HT-29 (cell line): Measurements from ENCODE around the gene TMEM253. TPM values are rescaled to one million over a fixed set of nuclear protein-coding genes. Genes with fewer than 3 reads are reported as not detected.

Experiments
- DNase-seq: peaks from one replicate; pipeline ENCODE4 v3.0.0-alpha.2; 2015; ENCODE audit warnings: low spot score
- total RNA-seq: library from RNA; depleted of rRNA; stranded (reverse); fragments of >200 nt; shearing (Covaris generic); gene quantifications from 2 replicates; pipeline ENCODE4 v1.2.3, GENCODE V29; 2014

Gene TMEM253
- total RNA-seq, 1 experiment from 2014 or later = 0.41 TPM

DNA sequence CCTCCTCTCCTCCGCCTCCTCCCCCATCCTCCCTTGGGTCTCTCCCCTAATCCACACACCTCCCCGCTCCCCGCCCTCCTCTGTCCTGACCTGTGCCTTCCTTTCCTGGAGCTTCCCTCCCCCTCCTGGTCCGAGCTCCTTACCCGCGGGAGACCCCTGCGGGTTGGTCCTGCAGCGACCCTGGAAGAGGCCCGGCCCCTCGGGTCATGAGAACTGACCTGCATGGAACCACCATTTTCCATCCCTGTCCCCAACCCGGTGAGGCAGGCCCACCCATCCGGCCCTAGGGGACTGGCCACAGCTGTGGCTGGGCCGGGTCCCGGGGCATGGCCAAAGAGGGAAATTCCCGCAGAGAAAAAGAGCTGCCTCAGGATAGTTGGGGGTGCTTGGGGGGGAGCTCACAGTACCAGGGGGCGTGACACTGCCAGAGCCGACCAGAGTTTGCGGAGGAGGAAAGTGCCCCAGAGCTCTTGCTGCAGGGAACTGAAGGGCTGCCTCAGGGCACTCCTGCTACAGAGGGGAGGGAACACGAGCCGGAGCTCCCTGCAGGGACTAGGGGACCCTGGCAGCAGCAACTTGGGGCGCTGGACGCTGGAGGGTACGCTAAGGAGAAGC is 30.1 kb upstream of the TMEM253 start:
- no peak for DNase-seq

DNA sequence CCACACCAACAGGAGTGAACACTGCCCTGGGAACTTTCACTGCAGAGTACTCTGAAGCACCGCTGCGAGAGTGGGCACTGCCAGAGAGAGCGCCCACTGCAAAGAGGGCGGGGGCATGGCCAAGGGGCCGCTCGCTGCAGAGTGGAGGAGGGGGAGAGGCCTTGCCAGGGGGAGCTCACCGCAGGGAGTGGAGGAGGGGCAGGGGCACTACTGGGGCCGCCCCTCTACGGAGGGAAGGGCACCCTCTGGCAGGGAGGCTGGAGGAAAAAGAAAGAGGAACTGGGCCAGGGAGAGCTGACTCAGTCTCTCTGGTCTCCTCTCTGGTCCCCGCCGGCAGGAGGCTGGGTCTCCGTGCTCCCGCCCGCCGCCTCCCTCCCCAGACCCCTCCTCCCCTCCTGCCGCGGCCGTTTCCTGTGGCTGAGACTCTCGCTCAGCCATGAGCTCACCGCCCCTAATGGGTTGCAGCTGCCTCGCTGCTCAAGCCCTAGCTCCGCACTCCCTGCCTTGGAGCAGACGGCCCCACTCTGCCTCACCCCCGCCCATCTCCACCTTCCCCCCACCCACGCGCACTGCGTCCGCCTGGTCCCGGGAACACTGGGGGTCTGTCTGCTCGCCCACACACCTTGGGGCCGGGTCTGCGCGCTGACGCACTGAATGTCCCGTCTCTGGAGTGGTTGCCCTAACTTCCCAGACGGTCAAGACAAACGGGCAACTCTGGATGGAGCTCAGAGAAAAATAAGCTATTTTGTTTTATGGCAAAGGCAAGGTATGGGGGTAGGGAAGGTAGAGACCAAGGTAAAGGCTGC is 29.4 kb upstream of the TMEM253 start:
- DNase-seq = no peak

DNA sequence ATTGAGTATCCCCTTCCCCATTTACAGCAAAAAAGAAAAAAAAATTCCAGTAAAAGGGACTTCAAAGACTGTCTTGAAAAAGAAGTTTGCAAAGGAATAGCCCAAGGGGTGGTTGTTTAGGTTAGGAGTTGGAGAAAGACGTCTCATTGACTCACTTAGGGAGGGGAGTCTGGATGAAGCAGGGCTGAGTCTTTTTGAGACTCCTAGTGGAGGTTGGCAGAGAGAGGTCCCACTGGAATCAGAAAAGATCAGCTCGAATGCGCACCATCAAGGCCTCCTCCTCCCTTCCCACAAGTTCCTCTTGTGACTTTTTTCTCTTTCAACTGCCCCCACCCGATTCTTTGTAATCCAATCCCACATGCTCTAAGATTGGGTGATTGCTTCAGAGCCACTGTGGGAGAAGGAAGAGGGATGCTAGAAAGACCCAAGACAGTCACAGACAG is 28.8 kb upstream of the TMEM253 start:
- DNase-seq = no peak

DNA sequence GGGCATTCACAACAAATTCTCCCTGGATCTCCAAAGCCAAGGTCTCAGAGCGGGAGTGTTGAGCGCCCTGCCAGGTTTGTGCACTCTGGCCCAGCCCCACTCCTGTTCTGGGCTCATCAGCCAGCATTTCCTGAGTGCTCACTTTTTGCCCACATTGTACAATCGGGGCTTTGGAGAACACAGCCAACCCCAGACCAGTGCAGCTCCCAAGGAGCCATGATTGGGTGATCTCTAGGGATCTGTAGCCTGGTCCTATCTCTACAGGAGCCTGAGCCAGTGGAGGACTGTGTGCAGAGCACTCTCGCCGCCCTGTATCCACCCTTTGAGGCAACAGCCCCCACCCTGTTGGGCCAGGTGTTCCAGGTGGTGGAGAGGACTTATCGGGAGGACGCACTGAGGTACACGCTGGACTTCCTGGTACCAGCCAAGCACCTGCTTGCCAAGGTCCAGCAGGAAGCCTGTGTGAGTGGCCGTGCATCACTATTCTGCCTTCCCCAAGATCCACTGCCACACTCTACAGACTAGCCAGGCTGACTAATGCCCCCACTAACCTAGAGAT is 28.0 kb upstream of the TMEM253 start:
- no peak for DNase-seq

DNA sequence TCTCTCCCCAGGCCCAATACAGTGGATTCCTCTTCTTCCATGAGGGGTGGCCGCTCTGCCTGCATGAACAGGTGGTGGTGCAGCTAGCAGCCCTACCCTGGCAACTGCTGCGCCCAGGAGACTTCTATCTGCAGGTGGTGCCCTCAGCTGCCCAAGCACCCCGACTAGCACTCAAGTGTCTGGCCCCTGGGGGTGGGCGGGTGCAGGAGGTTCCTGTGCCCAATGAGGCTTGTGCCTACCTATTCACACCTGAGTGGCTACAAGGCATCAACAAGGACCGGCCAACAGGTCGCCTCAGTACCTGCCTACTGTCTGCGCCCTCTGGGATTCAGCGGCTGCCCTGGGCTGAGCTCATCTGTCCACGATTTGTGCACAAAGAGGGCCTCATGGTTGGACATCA is 26.9 kb upstream of the TMEM253 start:
- no peak for DNase-seq

DNA sequence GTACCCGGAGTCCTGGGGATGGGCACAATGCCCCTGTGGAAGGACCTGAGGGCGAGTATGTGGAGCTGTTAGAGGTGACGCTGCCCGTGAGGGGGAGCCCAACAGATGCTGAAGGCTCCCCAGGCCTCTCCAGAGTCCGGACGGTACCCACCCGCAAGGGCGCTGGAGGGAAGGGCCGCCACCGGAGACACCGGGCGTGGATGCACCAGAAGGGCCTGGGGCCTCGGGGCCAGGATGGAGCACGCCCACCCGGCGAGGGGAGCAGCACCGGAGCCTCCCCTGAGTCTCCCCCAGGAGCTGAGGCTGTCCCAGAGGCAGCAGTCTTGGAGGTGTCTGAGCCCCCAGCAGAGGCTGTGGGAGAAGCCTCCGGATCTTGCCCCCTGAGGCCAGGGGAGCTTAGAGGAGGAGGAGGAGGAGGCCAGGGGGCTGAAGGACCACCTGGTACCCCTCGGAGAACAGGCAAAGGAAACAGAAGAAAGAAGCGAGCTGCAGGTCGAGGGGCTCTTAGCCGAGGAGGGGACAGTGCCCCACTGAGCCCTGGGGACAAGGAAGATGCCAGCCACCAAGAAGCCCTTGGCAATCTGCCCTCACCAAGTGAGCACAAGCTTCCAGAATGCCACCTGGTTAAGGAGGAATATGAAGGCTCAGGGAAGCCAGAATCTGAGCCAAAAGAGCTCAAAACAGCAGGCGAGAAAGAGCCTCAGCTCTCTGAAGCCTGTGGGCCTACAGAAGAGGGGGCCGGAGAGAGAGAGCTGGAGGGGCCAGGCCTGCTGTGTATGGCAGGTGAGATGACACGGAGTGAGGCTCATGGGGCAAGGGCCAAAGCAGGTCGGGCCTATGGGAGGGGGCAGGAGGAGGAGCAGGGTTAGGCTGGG is 26.2 kb upstream of the TMEM253 start:
- DNase-seq = no peak

DNA sequence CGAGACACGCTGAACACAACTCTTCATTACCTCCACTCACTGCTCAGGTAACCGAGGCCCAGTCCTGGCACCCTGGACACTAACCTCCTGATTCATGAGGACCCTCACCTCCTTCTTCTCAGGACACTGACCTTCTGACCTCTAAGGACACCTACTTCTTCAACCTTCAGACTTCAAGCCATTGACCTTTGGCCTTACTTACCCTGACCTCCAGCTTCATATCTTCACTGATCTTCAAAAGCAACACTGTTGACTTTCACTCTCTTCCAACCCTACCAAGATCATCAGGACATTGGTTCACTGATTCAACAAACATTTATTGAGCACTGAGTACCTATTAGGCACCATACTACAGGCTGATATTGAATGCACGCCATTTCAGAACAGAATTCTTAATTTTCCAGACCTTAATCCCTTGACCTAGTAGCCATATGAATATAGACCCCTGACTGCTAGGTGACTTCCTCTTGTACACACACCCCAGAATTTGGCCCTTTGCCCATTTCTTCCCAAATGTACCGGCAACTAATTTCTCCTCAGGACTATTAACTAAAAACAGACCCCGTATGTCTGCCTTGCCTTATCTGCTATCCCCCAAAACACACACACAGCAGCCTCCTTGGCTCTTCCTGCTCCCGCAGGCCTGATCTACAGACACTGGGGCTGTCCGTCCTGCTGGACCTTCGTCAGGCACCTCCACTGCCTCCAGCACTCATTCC is 25.0 kb upstream of the TMEM253 start:
- DNase-seq = no peak

DNA sequence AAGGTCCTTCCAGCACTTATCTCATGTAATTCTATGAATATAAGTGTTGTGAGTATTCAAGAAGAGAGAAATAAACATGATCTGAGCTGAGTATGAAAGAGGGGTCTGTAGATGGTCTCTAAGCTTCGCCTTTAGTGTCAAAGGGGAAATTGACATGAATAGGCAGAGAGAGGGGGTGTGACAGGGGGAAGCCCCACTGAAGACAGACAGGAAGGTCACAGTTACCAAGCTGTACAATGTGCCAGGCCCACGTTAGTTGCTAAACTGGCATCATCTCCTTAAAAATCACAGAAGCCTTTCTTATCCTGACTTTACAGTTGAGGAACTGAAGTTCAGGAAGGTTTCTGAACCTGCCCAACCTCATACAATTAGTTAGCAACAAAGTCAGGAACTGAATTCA is 23.2 kb upstream of the TMEM253 start:
- no peak for DNase-seq

DNA sequence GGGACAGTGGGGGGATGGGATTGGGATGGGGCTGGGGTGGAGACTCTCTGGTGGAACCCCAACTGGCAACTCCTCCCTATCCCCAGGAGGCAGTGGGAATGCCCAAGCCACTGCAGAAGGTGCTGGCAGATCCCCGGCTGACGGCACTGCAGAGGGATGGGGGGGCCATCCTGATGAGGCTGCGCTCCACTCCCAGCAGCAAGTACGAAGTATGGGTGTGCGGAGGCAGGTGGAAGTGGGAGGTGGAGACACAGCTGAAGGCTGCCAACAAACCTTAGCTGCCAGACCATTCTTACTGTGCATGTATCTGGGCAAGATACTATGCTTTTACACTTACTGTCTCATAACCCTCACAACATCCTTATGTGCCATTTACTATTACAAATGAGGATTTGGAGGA is 22.6 kb upstream of the TMEM253 start:
- DNase-seq = no peak

DNA sequence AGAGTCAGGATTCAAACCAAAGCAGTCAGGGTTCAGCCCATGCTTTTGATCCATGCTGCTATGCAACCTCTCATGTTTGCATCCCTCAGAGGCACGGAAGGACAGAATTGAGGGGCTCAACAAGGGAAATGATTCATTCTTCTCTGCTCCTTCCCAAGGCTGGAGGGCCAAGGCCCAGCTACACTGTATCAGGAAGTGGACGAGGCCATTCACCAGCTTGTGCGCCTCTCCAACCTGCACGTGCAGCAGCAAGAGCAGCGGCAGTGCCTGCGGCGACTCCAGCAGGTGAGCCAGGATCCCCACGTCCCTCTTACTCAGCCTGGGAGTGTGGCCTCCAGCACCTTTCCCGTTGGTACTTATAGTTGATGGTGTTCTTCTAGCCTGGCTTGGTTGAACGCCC is 22.1 kb upstream of the TMEM253 start:
- DNase-seq = no peak

DNA sequence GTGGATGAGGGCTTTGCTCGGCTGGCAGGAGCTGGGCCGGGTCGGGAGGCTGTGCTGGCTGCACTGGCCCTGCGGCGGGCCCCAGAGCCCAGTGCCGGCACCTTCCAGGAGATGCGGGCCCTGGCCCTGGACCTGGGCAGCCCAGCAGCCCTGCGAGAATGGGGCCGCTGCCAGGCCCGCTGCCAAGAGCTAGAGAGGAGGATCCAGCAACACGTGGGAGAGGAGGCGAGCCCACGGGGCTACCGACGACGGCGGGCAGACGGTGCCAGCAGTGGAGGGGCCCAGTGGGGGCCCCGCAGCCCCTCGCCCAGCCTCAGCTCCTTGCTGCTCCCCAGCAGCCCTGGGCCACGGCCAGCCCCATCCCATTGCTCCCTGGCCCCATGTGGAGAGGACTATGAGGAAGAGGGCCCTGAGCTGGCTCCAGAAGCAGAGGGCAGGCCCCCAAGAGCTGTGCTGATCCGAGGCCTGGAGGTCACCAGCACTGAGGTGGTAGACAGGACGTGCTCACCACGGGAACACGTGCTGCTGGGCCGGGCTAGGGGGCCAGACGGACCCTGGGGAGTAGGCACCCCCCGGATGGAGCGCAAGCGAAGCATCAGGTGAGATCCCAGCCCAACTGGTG is 19.2 kb upstream of the TMEM253 start:
- no peak for DNase-seq

DNA sequence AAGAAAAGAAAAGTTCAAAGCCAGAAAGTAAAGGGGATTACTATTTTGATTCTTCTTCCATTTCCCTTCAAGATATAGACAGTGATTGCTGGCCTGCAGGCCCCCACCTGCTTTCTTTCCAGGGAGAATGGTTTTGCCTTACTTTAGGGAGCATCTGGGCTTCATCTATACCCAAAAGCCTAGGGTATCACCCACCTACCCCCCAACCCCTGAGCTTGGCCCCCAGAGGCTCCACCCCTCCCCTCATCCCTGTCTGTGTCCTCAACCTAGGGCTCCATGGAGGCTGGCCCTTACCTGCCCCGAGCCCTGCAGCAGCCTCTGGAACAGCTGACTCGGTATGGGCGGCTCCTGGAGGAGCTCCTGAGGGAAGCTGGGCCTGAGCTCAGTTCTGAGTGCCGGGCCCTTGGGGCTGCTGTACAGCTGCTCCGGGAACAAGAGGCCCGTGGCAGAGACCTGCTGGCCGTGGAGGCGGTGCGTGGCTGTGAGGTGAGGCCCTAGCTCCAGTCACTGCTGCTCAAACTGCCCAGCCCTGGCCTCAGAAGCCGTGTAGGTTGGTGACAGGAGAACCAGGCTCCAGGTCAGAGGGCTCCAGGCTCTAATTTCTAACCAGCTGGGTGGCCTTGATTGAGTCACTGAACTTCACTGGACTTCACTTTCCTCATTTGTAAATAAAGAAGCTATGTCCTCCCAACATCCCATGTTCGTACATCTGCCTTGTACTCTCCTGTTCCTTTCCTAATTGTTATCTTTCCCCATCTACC is 17.1 kb upstream of the TMEM253 start:
- DNase-seq = no peak

DNA sequence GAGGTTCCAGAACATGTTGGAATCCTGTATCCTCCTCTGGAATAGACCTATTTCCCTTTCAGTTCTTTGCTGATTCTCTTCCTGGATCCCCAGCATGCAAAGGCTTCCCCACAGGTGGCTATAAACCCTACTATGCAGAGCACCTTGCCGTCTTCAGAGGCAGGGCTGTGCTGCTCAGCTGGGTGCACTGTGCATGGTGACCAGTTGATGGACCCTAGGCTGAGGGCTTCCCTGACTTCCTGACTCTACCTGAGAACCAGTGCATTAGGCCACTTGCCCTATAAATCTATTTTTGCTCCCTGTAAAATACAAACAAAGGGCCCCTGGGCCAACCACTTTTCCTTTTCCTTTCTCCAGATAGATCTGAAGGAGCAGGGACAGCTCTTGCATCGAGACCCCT is 16.5 kb upstream of the TMEM253 start:
- DNase-seq = no peak

DNA sequence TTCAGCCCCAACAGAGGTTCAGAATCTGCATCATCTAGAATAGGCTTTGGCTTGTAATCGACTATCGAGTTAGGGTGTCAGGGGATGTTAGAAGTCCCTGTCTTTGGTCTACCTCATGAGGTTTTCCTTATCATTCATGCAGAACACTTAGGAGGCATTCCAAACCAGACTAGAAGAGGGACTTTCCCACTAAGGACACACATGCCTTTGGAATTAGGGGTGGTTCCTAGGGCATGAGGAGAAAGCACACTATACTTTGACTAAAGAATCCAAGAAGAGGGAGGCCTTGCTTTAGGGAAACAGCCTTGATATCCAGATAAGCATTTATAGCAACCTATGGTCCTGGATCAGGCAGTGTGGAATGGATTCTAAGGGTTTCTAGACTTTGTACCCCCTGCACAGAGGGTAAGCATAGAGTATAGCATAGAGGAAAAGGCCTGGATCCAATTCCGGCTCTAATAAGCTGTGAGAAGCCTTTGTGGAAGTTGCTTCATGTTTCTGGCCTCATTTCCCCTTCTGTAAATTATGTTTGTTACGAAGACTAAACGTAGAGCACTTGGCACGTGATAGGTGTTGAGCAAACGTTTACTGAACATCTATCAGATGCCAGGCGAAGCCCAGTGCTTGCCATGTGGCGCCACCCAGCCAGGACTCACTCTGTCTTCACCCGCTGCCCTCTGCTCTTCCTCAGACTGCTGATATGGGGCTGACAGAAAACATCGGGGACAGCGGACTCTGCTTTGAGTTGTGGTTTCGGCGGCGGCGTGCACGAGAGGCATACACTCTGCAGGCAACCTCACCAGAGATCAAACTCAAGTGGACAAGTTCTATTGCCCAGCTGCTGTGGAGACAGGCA is 15.6 kb upstream of the TMEM253 start:
- no peak for DNase-seq

DNA sequence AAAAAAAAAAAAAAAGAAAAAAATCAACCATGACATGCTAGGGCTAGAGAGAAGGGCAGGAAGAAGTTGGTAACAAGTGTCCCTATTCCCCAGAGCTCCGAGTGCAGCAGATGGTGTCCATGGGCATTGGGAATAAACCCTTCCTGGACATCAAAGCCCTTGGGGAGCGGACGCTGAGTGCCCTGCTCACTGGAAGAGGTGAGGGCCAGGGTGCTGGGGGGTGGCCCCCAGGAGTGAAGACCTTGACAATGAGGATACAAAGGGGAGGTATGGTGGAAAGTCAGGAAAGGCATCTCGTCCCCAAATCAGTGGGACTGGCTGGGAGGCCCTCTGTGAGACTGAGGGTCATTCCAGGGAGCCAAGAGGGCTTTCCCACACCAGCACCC is 14.0 kb upstream of the TMEM253 start:
- DNase-seq = no peak

DNA sequence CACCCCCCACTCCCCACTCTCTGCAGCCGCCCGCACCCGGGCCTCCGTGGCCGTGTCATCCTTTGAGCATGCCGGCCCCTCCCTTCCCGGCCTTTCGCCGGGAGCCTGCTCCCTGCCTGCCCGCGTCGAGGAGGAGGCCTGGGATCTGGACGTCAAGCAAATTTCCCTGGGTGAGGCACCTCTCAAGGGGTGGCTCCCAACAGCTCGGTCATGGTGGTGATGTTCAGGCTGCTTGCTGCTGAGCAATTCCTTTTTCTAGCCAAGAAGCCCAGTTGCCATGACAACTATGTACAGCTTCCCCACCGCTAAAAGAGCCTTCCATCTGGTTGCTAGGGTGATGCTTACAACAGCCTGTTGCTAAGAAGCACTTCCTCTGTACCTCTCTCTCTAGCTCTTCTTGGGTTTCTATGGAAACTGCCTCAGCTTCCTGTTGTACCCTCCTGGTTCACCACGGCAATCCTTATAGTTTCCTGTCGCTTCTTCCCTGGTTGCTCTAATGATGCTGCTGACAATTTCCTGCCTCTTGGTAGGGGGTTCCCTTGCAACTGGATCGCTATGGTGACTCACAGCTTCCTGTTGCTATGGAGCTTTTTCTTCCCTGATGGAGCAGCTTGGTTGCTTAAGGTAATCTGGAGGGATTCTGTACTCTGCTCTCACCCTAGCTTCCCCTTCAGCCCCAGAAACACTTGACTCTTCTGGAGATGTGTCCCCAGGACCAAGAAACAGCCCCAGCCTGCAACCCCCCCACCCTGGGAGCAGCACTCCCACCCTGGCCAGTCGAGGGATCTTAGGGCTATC is 13.4 kb upstream of the TMEM253 start:
- no peak for DNase-seq

DNA sequence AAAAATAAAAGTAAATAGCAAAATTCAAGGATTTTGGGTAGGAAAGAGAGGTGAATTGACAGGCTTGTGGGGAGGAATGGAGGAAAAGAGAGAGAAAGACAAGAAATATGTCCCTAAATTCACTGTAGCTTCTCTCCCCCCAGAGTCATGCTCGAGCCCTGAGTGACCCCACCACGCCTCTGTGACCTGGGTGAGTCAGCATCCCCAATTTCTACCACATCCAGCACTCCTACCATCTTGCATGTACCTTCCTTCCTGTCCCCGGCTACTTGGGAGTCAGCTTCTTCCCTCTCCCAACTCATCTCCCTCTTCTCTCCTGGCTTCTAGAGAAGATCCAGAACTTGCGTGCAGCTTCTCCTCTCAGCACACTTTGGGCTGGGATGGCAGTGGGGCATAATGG is 12.2 kb upstream of the TMEM253 start:
- no peak for DNase-seq

DNA sequence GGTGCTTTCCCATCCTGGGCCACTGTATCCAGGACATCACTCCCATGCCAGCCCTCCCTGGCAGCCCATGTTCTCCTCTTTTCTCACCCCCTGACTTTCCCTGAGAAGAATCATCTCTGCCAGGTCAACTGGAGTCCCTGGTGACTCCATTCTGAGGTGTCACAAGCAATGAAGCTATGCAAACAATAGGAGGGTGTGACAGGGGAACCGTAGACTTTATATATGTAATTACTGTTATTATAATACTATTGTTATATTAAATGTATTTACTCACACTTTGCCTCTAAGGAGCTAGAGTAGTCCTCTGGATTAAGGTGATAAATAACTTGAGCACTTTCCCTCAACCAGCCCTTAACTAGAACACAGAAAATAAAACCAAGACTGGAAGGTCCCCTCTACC is 11.6 kb upstream of the TMEM253 start:
- no peak for DNase-seq

DNA sequence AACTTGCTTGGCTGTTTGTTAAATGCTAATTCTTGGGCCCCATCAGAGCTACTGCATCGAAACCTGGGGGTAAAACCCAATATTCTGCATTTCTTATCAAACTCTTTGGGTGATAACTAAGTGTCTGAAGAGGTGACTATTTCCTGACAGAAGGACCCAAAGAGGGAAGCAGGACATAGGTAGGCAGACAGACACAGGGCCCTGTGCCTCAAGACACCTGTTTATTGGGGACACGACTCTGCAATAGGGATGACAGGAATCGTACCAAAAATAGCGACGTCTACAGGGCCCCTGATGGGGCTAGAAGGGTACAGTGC is 11.0 kb upstream of the TMEM253 start:
- no peak for DNase-seq
